H7 (cell line): ENCODE data around the gene ZNF208. TPM values are rescaled to one million over a fixed set of nuclear protein-coding genes. Genes with fewer than 3 reads are reported as not detected.
A peak's percentile ranks its signal among the peaks of the same experiment; 100 is the strongest.
"Not testable (repeated sequence)": the region's sequence is repeated elsewhere in the genome, so short reads cannot be mapped to it uniquely, and the experiment has no call there.

Experiments
- DNase-seq: peaks from one replicate; pipeline ENCODE4 v3.0.0; 2012
- H3K27me3 ChIP-seq: 2 replicates; pipeline ENCODE4 v1.6.0; 2011; ENCODE audit warnings: mild to moderate bottlenecking, low read length; ENCODE audit not compliant: control insufficient read depth, insufficient read depth
- H3K36me3 ChIP-seq: replicated peaks from 2 replicates; pipeline ENCODE4 v1.5.1; 2011; ENCODE audit warnings: low read length; ENCODE audit not compliant: control insufficient read depth, insufficient read depth
- H3K4me3 ChIP-seq: 2 replicates; pipeline ENCODE4 v1.5.1; 2011; ENCODE audit warnings: low read depth, mild to moderate bottlenecking, control low read depth, low read length, moderate library complexity; ENCODE audit not compliant: insufficient read depth
- total RNA-seq: library from RNA; depleted of rRNA; stranded (reverse); fragments of >200 nt; shearing (Covaris generic); gene quantifications from 2 replicates; pipeline ENCODE4 v1.2.3, GENCODE V29; 2014; rRNA removed

ZNF208 gene
- not detected in 2 replicates for total RNA-seq

DNA sequence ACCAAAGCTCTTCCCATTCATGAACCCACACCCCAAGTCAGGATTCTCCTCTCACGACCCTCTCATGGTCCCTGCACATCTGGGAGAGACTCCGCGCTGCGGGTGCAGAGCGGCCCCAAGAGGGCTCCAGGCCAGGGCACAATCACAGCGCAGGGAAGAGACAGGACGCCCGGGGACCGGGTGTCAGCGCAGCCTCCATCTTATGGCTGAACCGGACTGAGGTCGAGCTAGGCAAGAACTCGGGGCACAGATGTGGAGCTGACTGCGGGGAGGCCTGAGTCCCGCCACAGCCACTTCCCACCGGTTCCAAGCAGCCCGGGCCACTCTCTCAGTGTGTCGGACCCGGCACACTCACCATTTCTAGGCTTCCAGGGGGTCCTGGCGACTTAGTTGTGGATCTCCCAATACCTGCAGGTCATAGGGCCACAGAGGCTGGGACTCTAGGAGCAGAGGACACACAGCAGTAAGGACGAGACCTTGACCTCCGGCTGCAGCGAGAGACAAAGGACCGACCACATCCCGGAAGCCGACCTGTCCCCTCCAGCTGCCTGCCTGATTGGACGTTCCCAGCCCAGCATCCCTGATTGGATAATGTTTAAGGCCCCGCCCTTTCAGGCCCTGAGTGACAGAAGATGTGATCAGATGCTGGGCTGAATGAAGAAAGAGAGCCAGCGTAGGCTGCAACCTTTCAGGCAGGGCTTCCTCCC, at the start of gene ZNF208:
Gene ZNF208 (minus strand): TSS at position 507 of the 707 bp plus-strand sequence. CDS start 149 bp downstream, at position 358.
- not testable (repeated sequence) for H3K27me3 ChIP-seq, DNase-seq, H3K4me3 ChIP-seq, H3K36me3 ChIP-seq

DNA sequence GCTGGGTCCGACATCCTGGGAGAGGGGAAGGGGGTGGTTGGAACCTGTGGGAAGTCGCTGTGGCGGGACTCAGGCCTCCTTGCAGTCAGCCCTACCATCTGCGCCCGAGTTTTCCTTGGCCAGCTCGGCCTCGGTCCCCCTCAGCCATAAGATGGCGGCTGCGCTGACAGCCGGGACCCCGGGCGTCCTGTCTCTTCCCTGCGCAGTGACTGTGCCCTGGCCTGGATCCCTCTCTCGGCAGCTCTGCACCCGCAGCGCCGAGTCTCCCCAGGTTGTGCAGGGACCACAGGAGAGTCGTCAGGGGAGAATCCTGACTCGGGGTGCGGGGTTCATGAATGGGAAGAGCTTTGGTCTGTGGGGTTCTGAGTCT, 41.9 kb upstream of the ZNF208 start:
- H3K36me3 ChIP-seq = no peaks in the 10 kb centered on the region
- DNase-seq = no peak
- no peak overlapping the region for H3K4me3 ChIP-seq
- no peaks in the 10 kb centered on the region for H3K27me3 ChIP-seq

DNA sequence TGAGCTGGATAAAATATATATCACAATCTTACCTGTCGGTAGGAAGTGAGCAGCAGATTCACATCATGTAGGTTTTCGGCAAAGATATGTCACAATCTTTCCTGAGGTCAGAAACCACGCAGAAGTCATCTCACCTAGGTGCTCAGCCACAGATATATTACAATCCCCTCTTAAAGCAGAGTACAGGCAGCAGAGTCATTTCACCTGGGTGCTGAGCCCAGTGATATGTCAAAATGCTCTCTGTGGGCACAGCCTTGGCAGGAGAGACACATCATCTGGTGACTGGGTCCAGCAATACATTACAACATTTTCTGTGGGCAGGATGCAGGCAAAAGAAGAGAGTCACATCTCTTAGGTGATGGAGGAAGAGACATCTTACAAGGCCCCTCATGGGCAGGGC, 30.4 kb upstream of the ZNF208 start:
- not testable (repeated sequence) for DNase-seq, H3K27me3 ChIP-seq, H3K4me3 ChIP-seq, H3K36me3 ChIP-seq

DNA sequence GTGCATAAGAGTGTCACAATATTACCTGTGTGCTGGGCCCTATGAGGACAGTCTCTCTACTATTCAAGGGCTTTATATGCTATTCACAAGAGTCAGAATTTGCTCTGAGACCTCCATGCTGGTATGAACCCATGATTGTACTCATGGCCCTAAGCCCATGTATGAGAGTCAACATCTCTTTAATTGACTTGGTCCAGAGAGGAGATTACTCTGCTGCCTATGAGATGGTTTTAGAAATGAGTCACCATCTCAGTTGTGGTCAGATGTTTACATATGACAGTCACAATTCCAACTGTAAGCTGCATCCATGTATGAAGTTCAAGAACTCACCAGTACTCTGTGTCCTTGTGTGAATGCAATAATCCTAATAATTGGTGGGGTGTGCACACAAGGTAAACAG, 19.9 kb upstream of the ZNF208 start:
- DNase-seq = no peak
- Histone ChIP-seq H3K27me3 (no peaks in the 10 kb centered on the region), H3K4me3 (no peak overlapping the region), H3K36me3 (no peaks in the 10 kb centered on the region)

DNA sequence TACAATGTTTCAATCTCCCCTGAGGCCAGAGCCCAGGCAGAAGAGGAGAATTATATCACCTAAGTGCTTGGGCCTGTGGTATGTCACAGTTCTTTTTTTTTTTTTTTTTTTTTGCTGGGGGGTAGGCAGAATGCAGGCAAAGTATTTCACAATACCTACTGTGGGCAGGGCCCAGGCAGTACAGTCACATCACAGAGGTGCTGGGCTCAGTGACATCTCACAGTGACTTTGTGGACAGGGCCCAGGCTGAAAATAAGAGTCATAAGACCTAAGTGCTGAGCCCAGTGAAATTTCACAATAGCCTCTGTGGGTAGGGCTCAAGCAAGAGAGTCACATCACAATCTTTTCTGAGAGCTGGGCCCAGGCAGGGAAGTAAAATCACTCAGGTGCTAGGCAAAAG, 15.9 kb upstream of the ZNF208 start:
- no peak for DNase-seq
- H3K4me3 ChIP-seq = no peak overlapping the region
- no peaks in the 10 kb centered on the region for H3K27me3 ChIP-seq
- H3K36me3 ChIP-seq = no peaks in the 10 kb centered on the region

DNA sequence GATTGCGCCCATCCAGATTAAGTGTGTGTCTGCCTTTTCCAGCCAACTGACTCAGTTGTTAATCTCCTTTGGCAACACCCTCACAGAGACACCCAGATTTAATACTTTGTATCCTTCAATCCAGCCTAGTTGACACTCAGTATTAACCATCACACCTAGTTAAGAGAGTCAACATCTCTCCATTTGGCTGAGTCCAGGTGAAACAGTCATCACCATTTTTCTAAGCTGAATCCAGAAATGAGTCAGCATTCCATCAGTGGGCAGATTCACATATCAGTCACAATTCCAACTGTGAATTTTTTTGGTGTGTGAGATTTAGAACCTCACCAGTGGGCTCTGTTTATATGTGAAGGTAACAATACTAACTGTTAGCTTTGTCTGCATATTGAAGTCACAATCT, 14.8 kb upstream of the ZNF208 start:
- H3K36me3 ChIP-seq, H3K27me3 ChIP-seq, DNase-seq, H3K4me3 ChIP-seq: not testable (repeated sequence)

DNA sequence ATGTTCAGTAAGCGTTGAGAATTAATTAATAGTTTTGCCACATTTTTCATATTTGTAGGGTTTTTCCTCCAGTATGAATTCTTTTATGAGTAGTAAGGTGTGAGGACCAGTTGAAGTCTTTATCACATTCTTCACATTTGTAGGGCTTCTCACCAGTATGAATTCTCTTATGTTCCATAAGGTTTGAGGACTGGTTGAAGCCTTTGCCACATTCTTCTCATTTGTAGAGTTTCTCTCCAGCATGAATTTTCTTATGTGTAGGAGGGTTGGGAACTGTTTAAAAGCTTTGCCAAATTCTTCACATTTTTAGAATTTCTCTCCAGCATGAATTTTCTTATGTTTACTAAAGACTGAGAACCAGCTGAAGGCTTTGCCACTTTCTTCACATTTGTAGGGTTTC, 40.3 kb downstream of the ZNF208 start:
- Histone ChIP-seq H3K27me3 (no peaks in the 10 kb centered on the region), H3K36me3 (no peaks in the 10 kb centered on the region), H3K4me3 (no peak overlapping the region)
- no peak for DNase-seq

DNA sequence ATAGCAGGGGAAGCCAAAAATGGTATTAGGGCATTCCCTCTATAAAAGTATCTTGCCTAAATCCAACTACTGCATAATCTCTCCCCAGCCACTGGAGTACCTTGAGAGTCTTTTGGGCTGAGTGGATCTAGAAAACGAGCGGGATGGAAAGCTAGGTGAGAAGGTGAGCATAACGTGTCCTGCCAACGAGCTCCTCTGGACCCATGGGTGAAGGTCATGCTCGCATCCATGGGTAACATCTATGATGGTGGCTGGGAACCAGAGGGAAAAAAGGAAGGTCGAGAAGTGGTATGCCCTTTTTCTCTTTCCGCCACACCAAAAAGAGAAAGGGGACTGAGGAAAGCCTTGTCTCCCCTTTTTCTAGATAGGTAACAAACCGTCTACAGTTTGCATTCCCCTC, 63.0 kb downstream of the ZNF208 start:
- no peaks in the 10 kb centered on the region for H3K27me3 ChIP-seq
- H3K36me3 ChIP-seq = no peaks in the 10 kb centered on the region
- no peak overlapping the region for H3K4me3 ChIP-seq
- peak; percentile 4 for DNase-seq

DNA sequence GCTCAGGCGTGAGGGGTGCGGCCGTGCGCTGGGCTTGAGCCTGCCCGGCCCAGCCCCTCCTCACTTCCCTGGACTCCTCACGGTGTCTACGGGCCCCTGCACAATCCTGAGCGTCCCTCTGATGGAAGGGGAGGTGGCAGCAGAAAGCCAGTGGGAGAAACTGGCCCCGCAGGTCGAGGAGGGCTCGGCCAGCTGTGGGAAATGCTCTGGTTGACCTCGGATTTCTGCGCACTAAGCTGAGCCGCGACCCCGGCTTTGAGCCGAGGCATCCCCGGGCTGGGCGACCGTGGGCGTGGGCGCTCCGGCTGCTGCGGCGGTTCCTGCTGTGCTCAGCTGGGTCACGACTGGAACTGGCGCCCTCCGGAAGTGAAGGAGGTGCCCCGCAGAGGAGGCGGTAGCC, 70.1 kb downstream of the ZNF208 start:
- peak; percentile 1 for DNase-seq
- no peaks in the 10 kb centered on the region for H3K27me3 ChIP-seq
- H3K4me3 ChIP-seq = no peak overlapping the region
- no peaks in the 10 kb centered on the region for H3K36me3 ChIP-seq

DNA sequence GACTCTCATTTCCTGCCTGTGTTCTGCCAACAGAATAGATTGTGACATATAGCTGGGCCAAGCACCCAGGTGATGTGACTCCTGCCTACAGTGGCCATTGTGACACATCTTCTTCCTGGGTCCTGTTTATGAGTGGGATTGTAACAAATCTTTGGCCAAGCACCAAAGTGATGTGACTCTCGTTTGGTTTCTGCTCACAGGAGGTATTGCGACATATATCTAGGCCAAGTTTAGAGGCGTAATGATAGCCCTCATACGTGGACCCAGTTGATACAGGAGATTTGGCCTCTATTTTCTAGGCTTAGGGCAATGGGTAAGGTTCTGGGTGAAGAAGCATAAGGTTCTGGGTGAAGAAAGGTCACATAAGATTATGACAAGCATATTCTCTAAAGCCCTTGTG, 76.2 kb downstream of the ZNF208 start:
- no peaks in the 10 kb centered on the region for H3K36me3 ChIP-seq
- no peaks in the 10 kb centered on the region for H3K27me3 ChIP-seq
- no peak for DNase-seq
- no peak overlapping the region for H3K4me3 ChIP-seq

DNA sequence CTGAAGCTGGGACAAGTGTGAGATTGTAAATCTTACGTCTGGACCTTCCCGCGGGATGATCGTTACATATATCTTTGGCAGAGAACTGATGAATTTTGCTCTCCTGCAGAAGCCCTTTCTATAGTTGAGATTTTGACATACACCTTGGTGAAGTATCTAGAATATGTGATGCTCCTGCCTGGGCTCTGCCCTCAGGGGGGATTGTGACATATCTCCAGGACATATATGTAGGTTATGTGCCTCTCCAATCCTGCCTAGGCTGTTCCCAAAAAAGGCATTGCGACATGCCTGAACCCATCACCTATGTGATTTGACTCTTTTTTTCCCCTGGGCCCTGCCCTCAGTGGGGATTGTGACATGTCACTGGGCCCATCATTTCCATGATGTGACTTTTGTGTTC, 76.6 kb downstream of the ZNF208 start:
- H3K36me3 ChIP-seq = no peaks in the 10 kb centered on the region
- DNase-seq = no peak
- H3K4me3 ChIP-seq = no peak overlapping the region
- H3K27me3 ChIP-seq = no peaks in the 10 kb centered on the region

DNA sequence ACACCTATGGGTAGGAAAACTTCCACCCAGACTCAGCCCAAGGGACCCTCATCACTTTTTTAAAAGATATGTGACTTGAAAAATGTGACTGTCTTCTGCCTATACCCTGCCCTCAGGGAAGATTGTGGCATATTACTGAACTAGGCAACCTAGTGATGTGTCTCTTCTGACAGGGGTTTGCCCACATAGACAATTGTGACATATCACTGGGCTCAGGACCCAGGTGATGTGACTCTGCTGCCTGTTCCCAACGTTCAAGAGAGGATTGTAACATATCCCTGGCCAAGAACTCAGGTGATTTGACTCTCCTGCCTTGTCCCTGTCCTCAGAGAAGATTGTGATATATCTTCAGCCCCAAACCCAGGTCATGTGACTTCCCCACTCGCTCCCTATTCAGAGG, 88.5 kb downstream of the ZNF208 start:
- Histone ChIP-seq H3K36me3 (no peaks in the 10 kb centered on the region), H3K27me3 (no peaks in the 10 kb centered on the region), H3K4me3 (no peak overlapping the region)
- no peak for DNase-seq

DNA sequence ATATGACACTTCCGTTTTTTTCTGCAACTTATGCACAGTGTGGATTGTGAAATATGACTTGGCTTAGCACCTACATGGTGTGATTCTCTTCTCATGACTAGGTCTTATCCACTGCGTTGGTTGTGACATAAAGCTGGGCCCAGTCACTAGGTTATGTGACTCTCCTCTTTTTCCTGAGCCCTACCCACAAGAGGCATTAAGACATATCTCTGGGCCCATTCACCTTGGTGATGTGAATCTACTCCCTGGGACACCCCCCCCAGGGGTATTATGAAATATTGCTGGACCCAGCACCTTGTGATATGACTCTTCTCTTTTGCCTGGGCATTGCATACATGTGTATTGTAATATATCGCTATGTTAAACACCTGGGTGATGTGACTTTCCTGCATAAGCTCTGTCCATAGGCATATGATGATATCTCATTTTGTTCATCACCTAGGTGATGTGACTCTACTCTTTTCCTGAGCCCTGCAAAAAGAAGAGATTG, 89.0 kb downstream of the ZNF208 start:
- Histone ChIP-seq H3K4me3 (no peak overlapping the region), H3K36me3 (no peaks in the 10 kb centered on the region), H3K27me3 (no peaks in the 10 kb centered on the region)
- no peak for DNase-seq

DNA sequence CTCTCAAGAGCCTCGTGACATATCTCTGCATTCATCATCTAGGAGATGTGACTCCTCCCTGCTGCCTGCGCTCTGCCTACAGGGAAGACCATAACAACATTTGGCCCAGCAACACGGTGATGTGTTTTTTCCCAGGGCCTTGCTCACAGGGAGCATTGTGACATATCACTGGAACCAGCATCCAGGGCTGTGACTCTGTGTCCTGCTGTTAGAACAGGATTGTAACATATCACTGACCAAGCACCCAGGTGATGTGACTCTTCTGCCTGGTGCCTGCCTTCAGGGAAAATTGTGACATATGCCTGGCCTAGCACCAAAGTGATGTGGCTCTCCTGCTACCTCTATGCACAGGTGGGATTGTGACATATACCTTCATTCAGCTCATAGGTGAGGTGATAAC, 95.3 kb downstream of the ZNF208 start:
- no peaks in the 10 kb centered on the region for H3K27me3 ChIP-seq
- DNase-seq = no peak
- H3K36me3 ChIP-seq = no peaks in the 10 kb centered on the region
- H3K4me3 ChIP-seq = no peak overlapping the region

DNA sequence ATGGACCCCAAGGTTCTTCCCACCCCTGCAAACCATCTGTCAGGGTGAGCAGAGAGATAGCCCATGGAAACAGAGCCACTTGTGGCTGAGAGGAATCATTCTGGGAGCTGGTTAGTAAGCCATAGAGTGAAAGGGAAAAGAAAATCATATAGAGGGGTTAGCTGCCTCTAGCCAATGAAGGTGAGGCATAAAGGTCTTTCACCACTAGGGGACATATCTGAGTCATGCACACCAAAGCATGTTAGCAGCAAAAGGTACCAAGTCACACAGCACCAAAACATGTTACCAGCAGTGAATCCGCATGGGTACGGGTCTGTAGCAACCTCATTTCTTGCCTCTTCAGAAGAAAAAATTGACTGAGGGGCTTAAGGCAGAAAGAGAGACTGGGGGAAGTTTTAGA, 98.1 kb downstream of the ZNF208 start:
- no peak overlapping the region for H3K4me3 ChIP-seq
- no peaks in the 10 kb centered on the region for H3K27me3 ChIP-seq
- no peaks in the 10 kb centered on the region for H3K36me3 ChIP-seq
- no peak for DNase-seq

DNA sequence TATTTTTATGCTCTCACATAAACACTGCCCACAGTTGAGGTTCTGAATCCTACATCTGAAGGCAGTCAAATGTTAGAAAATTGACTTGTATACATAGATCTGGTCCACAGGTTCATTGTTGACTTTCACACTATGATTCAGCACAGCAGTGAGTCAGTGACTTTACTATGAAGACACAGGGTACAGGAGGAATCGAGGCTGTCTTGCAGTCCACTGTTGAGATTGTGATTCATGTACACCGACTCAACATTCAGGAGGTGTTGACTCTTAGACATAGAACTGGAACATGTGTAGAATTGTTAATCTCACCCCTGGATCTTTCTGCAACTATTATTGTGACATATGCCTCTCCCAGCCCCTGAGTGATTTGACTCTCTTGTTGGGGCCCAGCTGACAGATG, 100.4 kb downstream of the ZNF208 start:
- DNase-seq = no peak
- Histone ChIP-seq H3K4me3 (no peak overlapping the region), H3K36me3 (no peaks in the 10 kb centered on the region), H3K27me3 (no peaks in the 10 kb centered on the region)
